GM23248 (cell line): ENCODE results near the gene PPFIA2. TPM values are rescaled to one million over a fixed set of nuclear protein-coding genes. Genes with fewer than 3 reads are reported as not detected.

Experiments used
- DNase-seq: peaks from one replicate; pipeline ENCODE4 v3.0.0-alpha.2; 2015
- H2AFZ ChIP-seq: fragments of 200-600 bp; sonication (generic); 2 replicates; pipeline ENCODE4 v1.6.1; 2016; ENCODE audit warnings: antibody characterized with exemption
- H3F3A ChIP-seq: fragments of 200-600 bp; sonication (generic); 2 replicates; pipeline ENCODE4 v1.6.1; 2016; ENCODE audit warnings: mild to moderate bottlenecking, antibody characterized with exemption, mixed run types; ENCODE audit not compliant: insufficient read depth
- H3K27ac ChIP-seq: fragments of 200-600 bp; sonication (generic); 2 replicates; pipeline ENCODE4 v1.5.1; 2016; ENCODE audit warnings: mild to moderate bottlenecking
- H3K27me3 ChIP-seq: fragments of 200-600 bp; sonication (generic); replicated peaks from 2 replicates; pipeline ENCODE4 v1.6.1; 2016; ENCODE audit warnings: mild to moderate bottlenecking; ENCODE audit not compliant: insufficient read depth
- H3K36me3 ChIP-seq: fragments of 200-600 bp; sonication (generic); 2 replicates; pipeline ENCODE4 v1.6.1; 2016; ENCODE audit warnings: low read depth, mild to moderate bottlenecking
- H3K4me1 ChIP-seq: fragments of 200-600 bp; sonication (generic); 2 replicates; pipeline ENCODE4 v1.6.1; 2016; ENCODE audit warnings: mild to moderate bottlenecking; ENCODE audit not compliant: insufficient read depth
- H3K4me2 ChIP-seq: fragments of 200-600 bp; sonication (generic); one replicate; pipeline ENCODE4 v1.6.1; 2016; ENCODE audit warnings: mild to moderate bottlenecking; ENCODE audit not compliant: unreplicated experiment
- H3K4me3 ChIP-seq: fragments of 200-600 bp; sonication (generic); 2 replicates; pipeline ENCODE4 v1.5.1; 2016; ENCODE audit warnings: mild to moderate bottlenecking
- H3K79me2 ChIP-seq: fragments of 200-600 bp; sonication (generic); 2 replicates; pipeline ENCODE4 v1.6.1; 2016; ENCODE audit warnings: mild to moderate bottlenecking; ENCODE audit not compliant: insufficient read depth
- H3K9ac ChIP-seq: fragments of 200-600 bp; sonication (generic); 2 replicates; pipeline ENCODE4 v1.6.1; 2016; ENCODE audit warnings: mild to moderate bottlenecking
- H3K9me2 ChIP-seq: fragments of 200-600 bp; sonication (generic); 2 replicates; pipeline ENCODE4 v1.6.1; 2016; ENCODE audit warnings: mixed run types, mild to moderate bottlenecking, moderate library complexity; ENCODE audit not compliant: insufficient read depth
- H3K9me3 ChIP-seq: fragments of 200-600 bp; sonication (generic); one replicate; pipeline ENCODE4 v1.6.1; 2017; ENCODE audit warnings: low read depth
- H4K20me1 ChIP-seq: fragments of 200-600 bp; sonication (generic); 2 replicates; pipeline ENCODE4 v1.6.0; 2016; ENCODE audit not compliant: insufficient read depth
- EZH2 ChIP-seq: fragments of 200-600 bp; sonication (generic); IDR thresholded peaks from 2 replicates; pipeline ENCODE4 v1.6.1; 2018; ENCODE audit warnings: antibody characterized with exemption, mild to moderate bottlenecking; ENCODE audit not compliant: insufficient read depth, poor library complexity, severe bottlenecking
- EZH2phosphoT487 ChIP-seq: fragments of 200-600 bp; sonication (generic); IDR thresholded peaks from 2 replicates; pipeline ENCODE4 v1.6.1; 2018; ENCODE audit warnings: antibody characterized with exemption, moderate library complexity, mild to moderate bottlenecking, low read depth; ENCODE audit not compliant: insufficient read depth
- WGBS, 2 experiments: methylation state at CpG; one replicate each; pipeline ENCODE4 v1.1.6; 2015 to 2017; ENCODE audit warnings: low lambda C conversion rate in 2 of 2, low coverage in 1 of 2; ENCODE audit errors: missing lambda C conversion rate in 2 of 2; 5-methylcytosine and 5-hydroxymethylcytosine counted together
- in situ Hi-C: fragments of 300-500 bp; cut with MboI; formaldehyde crosslinking; loops from 2 replicates; pipeline ENCODE4 v1.15.0; 2020
- polyA plus RNA-seq: library from polyadenylated mRNA; unstranded; fragments of >200 nt; fragmentation: Nextera tagmentation; extraction: Ambion mirVana; gene quantifications from 2 replicates; pipeline ENCODE4 v1.2.1, GENCODE V29; 2016
- total RNA-seq: library from RNA; depleted of rRNA; stranded (reverse); fragments of >200 nt; shearing (Covaris generic); gene quantifications from 2 replicates; pipeline ENCODE4 v1.2.3, GENCODE V29; 2014

The PPFIA2 gene
- total and polyA plus RNA-seq, 2 experiments from 2014 or later: not detected

DNA sequence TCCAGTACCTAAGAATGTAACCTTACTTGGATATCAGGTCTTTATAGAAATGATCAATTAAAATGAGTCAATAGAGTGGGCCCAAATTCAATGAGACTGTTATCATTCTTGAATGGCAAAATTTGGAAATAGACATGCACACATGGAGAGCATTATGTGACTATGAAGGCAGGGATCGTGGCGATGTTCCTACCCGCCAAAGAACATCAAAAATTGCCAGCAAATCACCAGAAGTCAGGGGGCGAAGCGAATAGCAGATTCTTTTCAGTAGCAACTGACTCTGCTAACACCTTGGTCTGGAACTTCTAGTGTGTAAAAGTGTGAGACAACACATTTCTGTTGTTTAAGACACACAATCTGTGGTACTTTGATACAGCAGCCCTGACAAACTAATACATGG is 488.8 kb downstream of the PPFIA2 start:
- in situ Hi-C loops: no loop called here
- H3K27ac ChIP-seq: no peak overlapping the region
- H3K79me2 ChIP-seq: no peaks in the 10 kb centered on the region
- no peaks in the 10 kb centered on the region for H3K9me2 ChIP-seq
- DNase-seq: no peak
- no peak overlapping the region for H3K4me2 ChIP-seq
- no peak overlapping the region for H3K9ac ChIP-seq
- no peak overlapping the region for H2AFZ ChIP-seq
- TF ChIP-seq EZH2 (no peak), EZH2phosphoT487 (no peak)
- H3K36me3 ChIP-seq: no peaks in the 10 kb centered on the region
- H3K4me3 ChIP-seq: no peak overlapping the region
- H3K27me3 ChIP-seq: no peaks in the 10 kb centered on the region
- H4K20me1 ChIP-seq: no peaks in the 10 kb centered on the region
- H3F3A ChIP-seq: no peaks in the 10 kb centered on the region
- WGBS, 2 experiments: 88 to 94% methylated on average over 5 of the region's 5 CpGs
- no peaks in the 10 kb centered on the region for H3K9me3 ChIP-seq
- peaks cover 4% of the 10 kb centered on the region for H3K4me1 ChIP-seq

DNA sequence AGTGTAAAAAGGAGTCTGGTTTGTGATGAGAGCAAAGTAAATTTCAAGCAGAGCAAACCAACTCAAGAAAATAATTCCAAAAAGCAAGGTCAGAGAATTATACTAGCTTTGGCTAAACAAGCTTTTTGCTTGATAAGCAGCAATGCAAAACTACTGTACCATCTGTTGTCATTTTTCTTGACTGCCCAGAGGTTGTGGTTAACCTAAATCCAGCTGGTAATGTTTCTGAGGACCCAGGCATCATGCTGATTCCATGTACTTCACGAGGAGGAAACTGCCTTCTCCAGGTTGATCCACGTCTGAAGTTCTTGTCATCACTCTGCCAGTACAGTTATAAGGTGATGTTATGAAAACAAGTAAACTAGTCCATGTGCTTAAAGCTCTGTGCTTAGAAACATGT is 496.1 kb downstream of the PPFIA2 start:
- no peaks in the 10 kb centered on the region for H3K79me2 ChIP-seq
- H3K9me2 ChIP-seq: no peaks in the 10 kb centered on the region
- TF ChIP-seq EZH2phosphoT487: no peak
- no peak for TF ChIP-seq EZH2
- 91 to 97% methylated on average over 2 of the region's 2 CpGs for WGBS, 2 experiments
- H3K4me2 ChIP-seq: no peak overlapping the region
- no peaks in the 10 kb centered on the region for H3K9me3 ChIP-seq
- H3K4me1 ChIP-seq: no peaks in the 10 kb centered on the region
- H3F3A ChIP-seq: no peaks in the 10 kb centered on the region
- H3K9ac ChIP-seq: no peak overlapping the region
- H4K20me1 ChIP-seq: no peaks in the 10 kb centered on the region
- H3K4me3 ChIP-seq: no peak overlapping the region
- H3K36me3 ChIP-seq: no peaks in the 10 kb centered on the region
- in situ Hi-C loops: no loop called here
- no peak overlapping the region for H2AFZ ChIP-seq
- DNase-seq: no peak
- no peaks in the 10 kb centered on the region for H3K27me3 ChIP-seq
- H3K27ac ChIP-seq: no peak overlapping the region

DNA sequence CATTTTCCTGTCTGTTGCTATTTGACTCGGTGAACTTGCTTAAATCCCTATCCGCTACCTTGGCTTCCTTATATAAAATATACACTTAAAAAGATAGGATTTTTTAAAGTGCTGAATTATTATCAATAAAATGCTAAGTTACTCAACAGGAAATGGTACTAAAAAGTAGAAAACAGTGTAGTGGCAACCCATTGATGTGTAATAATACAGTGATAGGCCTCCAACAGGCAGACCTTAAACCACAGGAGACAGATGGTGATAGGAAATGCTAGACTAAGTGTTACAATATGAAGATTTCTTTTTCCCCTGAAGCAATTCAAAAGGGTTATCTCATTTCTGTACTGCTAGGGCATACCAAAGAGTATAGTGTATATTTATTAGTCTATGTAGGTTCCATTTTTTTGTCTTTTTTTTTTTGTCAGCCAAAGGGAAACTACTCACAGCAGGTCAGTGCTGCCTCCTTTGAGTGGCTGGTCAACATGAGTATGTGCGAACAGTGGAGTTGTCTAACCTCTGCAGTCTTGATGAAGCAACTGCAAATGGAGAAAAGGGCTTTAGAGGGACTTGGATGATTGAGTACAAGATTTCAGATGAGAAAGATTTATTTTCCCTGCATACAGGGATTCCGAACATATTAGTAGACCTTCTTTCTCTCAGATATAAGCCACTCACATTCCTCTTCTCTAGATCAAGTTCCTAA is 497.5 kb downstream of the PPFIA2 start:
- WGBS, 2 experiments: 81 to 94% methylated on average over 4 of the region's 4 CpGs
- H3F3A ChIP-seq: no peaks in the 10 kb centered on the region
- in situ Hi-C loops: no loop called here
- H3K9me3 ChIP-seq: no peaks in the 10 kb centered on the region
- no peak overlapping the region for H3K4me2 ChIP-seq
- DNase-seq: peak; percentile 3
- H3K9me2 ChIP-seq: no peaks in the 10 kb centered on the region
- no peaks in the 10 kb centered on the region for H4K20me1 ChIP-seq
- TF ChIP-seq EZH2 (no peak), EZH2phosphoT487 (no peak)
- H3K27ac ChIP-seq: no peak overlapping the region
- H2AFZ ChIP-seq: no peak overlapping the region
- H3K4me3 ChIP-seq: no peak overlapping the region
- no peaks in the 10 kb centered on the region for H3K4me1 ChIP-seq
- H3K36me3 ChIP-seq: no peaks in the 10 kb centered on the region
- H3K27me3 ChIP-seq: no peaks in the 10 kb centered on the region
- no peaks in the 10 kb centered on the region for H3K79me2 ChIP-seq
- no peak overlapping the region for H3K9ac ChIP-seq

DNA sequence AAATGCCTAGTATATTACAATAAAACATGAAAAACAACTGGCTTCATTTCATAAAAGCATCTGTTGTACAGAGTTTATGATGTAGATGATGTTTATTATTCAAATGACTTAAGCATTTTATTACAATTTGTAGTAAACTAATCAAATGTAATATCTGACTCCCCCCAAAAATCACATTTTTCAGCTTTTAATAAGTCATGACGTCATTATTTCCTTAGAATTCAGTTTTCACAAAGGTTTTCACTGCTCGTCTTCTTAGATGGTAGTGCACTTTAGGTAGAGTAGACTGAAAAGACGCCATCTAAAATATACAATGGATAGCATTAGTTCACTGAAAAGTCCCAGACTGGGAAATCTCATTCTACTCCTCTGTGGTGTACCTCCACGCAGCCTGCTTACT is 499.8 kb downstream of the PPFIA2 start:
- Histone ChIP-seq H3K9me2 (no peaks in the 10 kb centered on the region), H3K4me3 (no peak overlapping the region), H3K4me2 (no peak overlapping the region), H3K36me3 (no peaks in the 10 kb centered on the region), H3K27ac (no peak overlapping the region), H3K9ac (no peak overlapping the region), H3K79me2 (no peaks in the 10 kb centered on the region), H3K4me1 (no peaks in the 10 kb centered on the region), H3F3A (no peaks in the 10 kb centered on the region), H4K20me1 (no peaks in the 10 kb centered on the region), H3K9me3 (no peaks in the 10 kb centered on the region), H3K27me3 (no peaks in the 10 kb centered on the region), H2AFZ (no peak overlapping the region)
- no peak for DNase-seq
- WGBS, 2 experiments: 94% methylated on average over 4 of the region's 4 CpGs
- TF ChIP-seq EZH2phosphoT487: no peak
- TF ChIP-seq EZH2: no peak
- in situ Hi-C loops: no loop called here
